HEK293 (cell line): ENCODE measurements around the gene IRAK3.
A peak's percentile ranks its signal among the peaks of the same experiment; 100 is the strongest.

Source experiments
- CTCF ChIA-PET: fragments of 350-600 bp; formaldehyde crosslinking; extraction: SDS; loops from one replicate; lab custom pipeline; 2021; ENCODE audit warnings: antibody characterized with exemption; lab: Yijun Ruan, JAX
- POLR2A ChIA-PET: fragments of 300-600 bp; formaldehyde crosslinking; extraction: SDS; loops from one replicate; lab custom pipeline; 2020; ENCODE audit warnings: antibody characterized with exemption, inconsistent platforms; lab: Yijun Ruan, JAX
- H3K27ac ChIP-seq: fragments of 200-500 bp; sonication (Bioruptor generic); 2 replicates; pipeline ENCODE4 v1.5.1; 2014; ENCODE audit warnings: low read depth, low read length, control low read depth, inconsistent platforms; ENCODE audit errors: extremely low read depth
- H3K36me3 ChIP-seq, 2 experiments: fragments of 200-500 bp in 1 of 2; sonication (Bioruptor generic) in 1 of 2; 1 replicate in 1 of 2; 2 replicates in 1 of 2; pipeline ENCODE4 v1.5.1; 2014 to 2017; ENCODE audit warnings: inconsistent platforms in 2 of 2, low read length in 2 of 2; ENCODE audit not compliant: control insufficient read depth in 2 of 2, insufficient read depth in 1 of 2
- H3K4me1 ChIP-seq: fragments of 200-500 bp; sonication (Bioruptor generic); 2 replicates; pipeline ENCODE4 v1.5.1; 2014; ENCODE audit warnings: mild to moderate bottlenecking, low read length, inconsistent platforms; ENCODE audit not compliant: control insufficient read depth, insufficient read depth
- H3K4me3 ChIP-seq: 2 replicates; pipeline ENCODE4 v1.5.1; 2011; ENCODE audit warnings: low read depth, mild to moderate bottlenecking, control low read depth, low read length, moderate library complexity
- H3K9me3 ChIP-seq: fragments of 200-500 bp; sonication (Bioruptor generic); 2 replicates; pipeline ENCODE4 v1.5.1; 2014; ENCODE audit warnings: low read depth, low read length, inconsistent platforms; ENCODE audit not compliant: control insufficient read depth, insufficient read depth
- KLF16 ChIP-seq: fragments of 450-650 bp; formaldehyde crosslinking; IDR thresholded peaks from 2 replicates; pipeline ENCODE4 v1.5.1; 2017; ENCODE audit warnings: missing biosample characterization, missing genetic modification characterization
- MEIS1 ChIP-seq: sonication (generic); formaldehyde crosslinking; IDR thresholded peaks from 2 replicates; pipeline ENCODE4 v1.8.1; 2022; ENCODE audit warnings: missing genetic modification reagents, mild to moderate bottlenecking, borderline replicate concordance
- MYNN ChIP-seq: fragments of 450-650 bp; formaldehyde crosslinking; IDR thresholded peaks from 2 replicates; pipeline ENCODE4 v1.5.1; 2016; ENCODE audit warnings: missing biosample characterization, missing genetic modification characterization, borderline replicate concordance
- ZBTB17 ChIP-seq: fragments of 450-650 bp; formaldehyde crosslinking; IDR thresholded peaks from 2 replicates; pipeline ENCODE4 v1.5.1; 2016; ENCODE audit warnings: missing biosample characterization, missing genetic modification characterization
- ZEB2 ChIP-seq: fragments of 450-650 bp; formaldehyde crosslinking; IDR thresholded peaks from 2 replicates; pipeline ENCODE4 v1.5.1; 2016; ENCODE audit warnings: missing biosample characterization, missing genetic modification characterization
- ZNF10 ChIP-seq: fragments of 450-650 bp; formaldehyde crosslinking; IDR thresholded peaks from 2 replicates; pipeline ENCODE4 v1.5.1; 2017; ENCODE audit warnings: missing biosample characterization, missing genetic modification characterization
- ZNF174 ChIP-seq: fragments of 450-650 bp; formaldehyde crosslinking; IDR thresholded peaks from 2 replicates; pipeline ENCODE4 v1.5.0; 2017; ENCODE audit warnings: missing biosample characterization, mild to moderate bottlenecking, missing genetic modification characterization
- ZNF214 ChIP-seq: fragments of 450-650 bp; formaldehyde crosslinking; IDR thresholded peaks from 2 replicates; pipeline ENCODE4 v1.5.1; 2017; ENCODE audit warnings: missing biosample characterization, mild to moderate bottlenecking, missing genetic modification characterization, borderline replicate concordance
- ZNF350 ChIP-seq: fragments of 450-650 bp; formaldehyde crosslinking; IDR thresholded peaks from 2 replicates; pipeline ENCODE4 v1.5.0; 2017; ENCODE audit warnings: missing biosample characterization, mild to moderate bottlenecking, missing genetic modification characterization
- ZNF354C ChIP-seq: fragments of 450-650 bp; formaldehyde crosslinking; IDR thresholded peaks from 2 replicates; pipeline ENCODE4 v1.5.1; 2016; ENCODE audit warnings: missing biosample characterization, missing genetic modification characterization, low read depth, borderline replicate concordance
- ZNF362 ChIP-seq: fragments of 450-650 bp; formaldehyde crosslinking; IDR thresholded peaks from 2 replicates; pipeline ENCODE4 v1.5.1; 2016; ENCODE audit warnings: missing biosample characterization, missing genetic modification characterization
- ZNF473 ChIP-seq: fragments of 450-650 bp; formaldehyde crosslinking; IDR thresholded peaks from 2 replicates; pipeline ENCODE4 v1.5.1; 2017; ENCODE audit warnings: missing biosample characterization, missing genetic modification characterization
- ZNF600 ChIP-seq: fragments of 450-650 bp; formaldehyde crosslinking; IDR thresholded peaks from 2 replicates; pipeline ENCODE4 v1.5.1; 2016; ENCODE audit warnings: missing biosample characterization, missing genetic modification characterization
- ZNF610 ChIP-seq: fragments of 450-650 bp; formaldehyde crosslinking; IDR thresholded peaks from 2 replicates; pipeline ENCODE4 v1.5.1; 2016; ENCODE audit warnings: missing biosample characterization, missing genetic modification characterization, borderline replicate concordance
- ZNF621 ChIP-seq: fragments of 450-650 bp; formaldehyde crosslinking; IDR thresholded peaks from 2 replicates; pipeline ENCODE4 v1.5.1; 2017; ENCODE audit warnings: missing biosample characterization, missing genetic modification characterization
- ZNF654 ChIP-seq: fragments of 450-650 bp; formaldehyde crosslinking; IDR thresholded peaks from 2 replicates; pipeline ENCODE4 v1.5.1; 2016; ENCODE audit warnings: low read depth, missing biosample characterization, missing genetic modification characterization
- ZSCAN23 ChIP-seq: fragments of 450-650 bp; formaldehyde crosslinking; IDR thresholded peaks from 2 replicates; pipeline ENCODE4 v1.5.1; 2016; ENCODE audit warnings: missing biosample characterization, missing genetic modification characterization
- TF ChIP-seq, protein P1 (sequence below): fragments of 450-650 bp; formaldehyde crosslinking; IDR thresholded peaks from 2 replicates; pipeline ENCODE4 v1.5.1; 2016; ENCODE audit warnings: missing biosample characterization, missing genetic modification characterization, low read depth
- TF ChIP-seq, protein P2 (sequence below): fragments of 450-650 bp; formaldehyde crosslinking; IDR thresholded peaks from 2 replicates; pipeline ENCODE4 v1.5.1; 2016; ENCODE audit warnings: missing biosample characterization, missing genetic modification characterization

The IRAK3 gene

DNA sequence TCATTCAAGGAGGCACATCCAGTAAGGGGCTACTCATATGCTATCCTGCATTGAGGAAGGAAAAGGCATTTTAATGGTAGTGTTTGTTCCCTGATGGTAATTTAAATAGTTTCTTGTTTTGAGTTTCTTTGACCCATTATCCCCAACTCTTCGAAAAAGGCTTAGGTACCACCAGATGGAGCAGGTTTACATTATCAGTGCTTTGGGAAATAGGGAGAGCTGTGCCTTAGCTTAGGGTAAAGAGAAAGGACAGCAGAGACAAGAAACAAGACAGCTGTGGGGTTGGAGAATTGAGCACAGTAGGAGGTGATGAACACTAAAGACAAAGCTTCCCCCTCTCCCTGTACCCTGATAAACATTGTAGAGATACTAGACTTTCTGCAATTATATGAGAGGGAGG, 84.1 kb downstream of the IRAK3 start:
- POLR2A ChIA-PET: interaction anchor here (0.6 kb wide), 1 partner anchor 61 kb away, joined by 5 read pairs; no protein-coding TSS in a partner anchor
- no peaks in the 10 kb centered on the region for H3K9me3 ChIP-seq
- CTCF ChIA-PET: interaction anchor here (1.1 kb wide), 1 partner anchor 421 kb away, joined by 3 read pairs; no protein-coding TSS in a partner anchor
- H3K4me3 ChIP-seq: no peak overlapping the region
- H3K27ac ChIP-seq: no peak overlapping the region
- no peaks in the 10 kb centered on the region for H3K4me1 ChIP-seq
- TF ChIP-seq ZEB2 (tag by site-specific recombination): no peak
- TF ChIP-seq, protein P1, sequence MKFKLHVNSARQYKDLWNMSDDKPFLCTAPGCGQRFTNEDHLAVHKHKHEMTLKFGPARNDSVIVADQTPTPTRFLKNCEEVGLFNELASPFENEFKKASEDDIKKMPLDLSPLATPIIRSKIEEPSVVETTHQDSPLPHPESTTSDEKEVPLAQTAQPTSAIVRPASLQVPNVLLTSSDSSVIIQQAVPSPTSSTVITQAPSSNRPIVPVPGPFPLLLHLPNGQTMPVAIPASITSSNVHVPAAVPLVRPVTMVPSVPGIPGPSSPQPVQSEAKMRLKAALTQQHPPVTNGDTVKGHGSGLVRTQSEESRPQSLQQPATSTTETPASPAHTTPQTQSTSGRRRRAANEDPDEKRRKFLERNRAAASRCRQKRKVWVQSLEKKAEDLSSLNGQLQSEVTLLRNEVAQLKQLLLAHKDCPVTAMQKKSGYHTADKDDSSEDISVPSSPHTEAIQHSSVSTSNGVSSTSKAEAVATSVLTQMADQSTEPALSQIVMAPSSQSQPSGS (tag by site-specific recombination): no peak
- TF ChIP-seq MEIS1: no peak
- TF ChIP-seq MYNN (tag by site-specific recombination): no peak
- TF ChIP-seq KLF16 (tag by site-specific recombination): no peak
- TF ChIP-seq ZNF350 (tag by site-specific recombination): no peak
- TF ChIP-seq ZNF362 (tag by site-specific recombination): no peak
- TF ChIP-seq ZNF610 (tag by site-specific recombination): no peak
- TF ChIP-seq ZNF600 (tag by site-specific recombination): no peak
- TF ChIP-seq ZNF214 (tag by site-specific recombination): no peak
- no peak for TF ChIP-seq ZNF473 (tag by site-specific recombination)
- no peak for TF ChIP-seq ZBTB17 (tag by site-specific recombination)
- H3K36me3 ChIP-seq: no peaks in the 10 kb centered on the region

GRCh38 chr12:66275040-66275439, 86.0 kb downstream of the IRAK3 start:
- TF ChIP-seq ZNF10 (0 out of 2 replicates have a peak, but pooled peaks have one; percentile 16), KLF16 (tag by site-specific recombination) (no peak), ZNF621 (tag by site-specific recombination) (no peak), ZSCAN23 (no peak), ZNF600 (tag by site-specific recombination) (no peak), ZNF174 (no peak)
- TF ChIP-seq, protein P2, sequence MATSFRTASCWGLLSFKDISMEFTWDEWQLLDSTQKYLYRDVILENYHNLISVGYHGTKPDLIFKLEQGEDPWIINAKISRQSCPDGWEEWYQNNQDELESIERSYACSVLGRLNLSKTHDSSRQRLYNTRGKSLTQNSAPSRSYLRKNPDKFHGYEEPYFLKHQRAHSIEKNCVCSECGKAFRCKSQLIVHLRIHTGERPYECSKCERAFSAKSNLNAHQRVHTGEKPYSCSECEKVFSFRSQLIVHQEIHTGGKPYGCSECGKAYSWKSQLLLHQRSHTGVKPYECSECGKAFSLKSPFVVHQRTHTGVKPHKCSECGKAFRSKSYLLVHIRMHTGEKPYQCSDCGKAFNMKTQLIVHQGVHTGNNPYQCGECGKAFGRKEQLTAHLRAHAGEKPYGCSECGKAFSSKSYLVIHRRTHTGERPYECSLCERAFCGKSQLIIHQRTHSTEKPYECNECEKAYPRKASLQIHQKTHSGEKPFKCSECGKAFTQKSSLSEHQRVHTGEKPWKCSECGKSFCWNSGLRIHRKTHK: no peak
- POLR2A ChIA-PET: no interaction called here
- Histone ChIP-seq H3K9me3 (no peaks in the 10 kb centered on the region), H3K4me1 (no peaks in the 10 kb centered on the region), H3K27ac (no peak overlapping the region), H3K36me3 (no peaks in the 10 kb centered on the region), H3K4me3 (no peak overlapping the region)
- CTCF ChIA-PET: interaction anchor here (1.5 kb wide), 1 partner anchor 134 kb away, joined by 5 read pairs; no protein-coding TSS in a partner anchor

DNA sequence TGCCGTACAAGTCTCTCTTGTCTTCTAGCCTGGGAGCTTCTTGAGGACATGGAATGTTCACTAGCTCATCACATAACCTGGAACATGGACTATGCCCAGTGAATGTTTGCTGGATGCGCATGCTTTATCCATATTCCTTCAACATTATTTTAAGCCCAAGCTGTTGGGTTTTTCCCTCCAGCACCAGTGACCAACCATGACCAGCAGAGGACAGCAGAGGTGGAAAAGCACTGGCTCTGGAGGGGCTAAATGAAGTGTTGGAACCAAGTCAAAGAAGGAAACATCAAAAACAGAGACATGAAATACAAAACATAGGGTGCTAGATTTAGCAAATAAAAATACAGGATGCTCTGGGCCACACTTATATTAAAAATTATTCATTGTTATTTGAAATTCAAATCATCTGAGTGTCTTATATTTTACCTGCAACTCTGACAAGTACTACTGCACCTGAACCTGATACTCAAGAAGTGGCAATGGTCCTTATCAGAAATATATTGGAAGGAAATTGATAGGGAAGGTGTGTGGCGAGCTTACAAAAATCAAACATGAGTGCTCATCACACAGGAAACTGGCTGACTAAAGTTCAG, 90.2 kb downstream of the IRAK3 start:
- CTCF ChIA-PET: interaction anchor here (0.6 to 2.4 kb wide), 5 partner anchors 9 to 1112 kb away, joined by 3 to 16 read pairs (median 6); no protein-coding TSS in a partner anchor
- H3K9me3 ChIP-seq: no peaks in the 10 kb centered on the region
- POLR2A ChIA-PET: interaction anchor here (0.8 kb wide), 1 partner anchor 23 kb away, joined by 4 read pairs; the partner anchor contains the start of gene HELB
- H3K4me1 ChIP-seq: no peaks in the 10 kb centered on the region
- no peaks in the 10 kb centered on the region for H3K36me3 ChIP-seq
- no peak overlapping the region for H3K4me3 ChIP-seq
- TF ChIP-seq ZNF354C (tag by site-specific recombination) (no peak), ZNF654 (tag by site-specific recombination) (peak; percentile 50)
- TF ChIP-seq, all 188 proteins: peak for 1
- H3K27ac ChIP-seq: no peak overlapping the region
